GM12878 (cell line): ENCODE results near the gene MCM9.

Source experiments
- CTCF ChIP-seq, 3 experiments: IDR thresholded peaks in 2 of 3; conservative IDR thresholded peaks in 1 of 3; 2 replicates each; pipeline ENCODE4 v1.5.1; 2011; ENCODE audit warnings: low read depth in 3 of 3, low read length in 3 of 3, mild to moderate bottlenecking in 3 of 3, control low read depth in 2 of 3, moderate library complexity in 2 of 3, inconsistent platforms in 1 of 3, mixed read lengths in 1 of 3; ENCODE audit not compliant: control insufficient read depth in 2 of 3, insufficient read depth in 1 of 3; ENCODE audit errors: extremely low read depth in 1 of 3
- EGR1 ChIP-seq, 2 experiments: IDR thresholded peaks; 1 replicate in 1 of 2; 2 replicates in 1 of 2; pipeline ENCODE4 v1.6.1; 2011 to 2012; ENCODE audit warnings: low read depth in 2 of 2, low read length in 2 of 2, borderline replicate concordance in 1 of 2, mild to moderate bottlenecking in 1 of 2, moderate library complexity in 1 of 2
- RAD21 ChIP-seq: IDR thresholded peaks from 2 replicates; pipeline ENCODE4 v1.6.1; 2011; ENCODE audit warnings: mild to moderate bottlenecking, low read depth, low read length, moderate library complexity; ENCODE audit not compliant: insufficient read depth
- RFX5 ChIP-seq: IDR thresholded peaks from 2 replicates; pipeline ENCODE4 v1.6.1; 2011; ENCODE audit warnings: low read depth, low read length, improper control_type of control experiment
- SPI1 ChIP-seq: IDR thresholded peaks from 2 replicates; pipeline ENCODE4 v1.6.1; 2011; ENCODE audit warnings: low read depth, mild to moderate bottlenecking, low read length, moderate library complexity, borderline replicate concordance; ENCODE audit not compliant: insufficient read depth

- no peak for TF ChIP-seq RAD21
- no peak for TF ChIP-seq SPI1
- no peak for TF ChIP-seq RFX5
- TF ChIP-seq EGR1 (IDR thresholded peaks at IDR 0.05; ENCODE audit: borderline replicate concordance in 1 of 2, low read depth in 2 of 2, low read length in 2 of 2), result no peak
- TF ChIP-seq CTCF (IDR thresholded peaks at IDR 0.05 in 2 of 3, conservative IDR thresholded peaks at IDR 0.05 in 1 of 3; ENCODE audit: control insufficient read depth in 2 of 3, extremely low read depth in 1 of 3, insufficient read depth in 1 of 3, low read depth in 3 of 3, low read length in 3 of 3), result no peak
Observed at GRCh38 chr6:118844915-118845314, 90.0 kb downstream of the MCM9 start.
